LNCaP clone FGC (cell line): ENCODE data around the gene SOCS7.

ENCODE experiments used
- DNase-seq: peaks from one replicate; pipeline ENCODE4 v3.0.0-alpha.2; 2011; ENCODE audit warnings: low read depth
- H3K4me3 ChIP-seq: 2 replicates; pipeline ENCODE4 v1.5.1; 2011; ENCODE audit warnings: mild to moderate bottlenecking, low read depth, low read length, control low read depth
- TF ChIP-seq, protein P1 (sequence below): IDR thresholded peaks from 2 replicates; pipeline ENCODE4 v1.5.1; 2012; ENCODE audit warnings: mild to moderate bottlenecking; ENCODE audit not compliant: control insufficient read depth, insufficient read depth; ENCODE audit errors: extremely low read depth

SOCS7 gene

DNA sequence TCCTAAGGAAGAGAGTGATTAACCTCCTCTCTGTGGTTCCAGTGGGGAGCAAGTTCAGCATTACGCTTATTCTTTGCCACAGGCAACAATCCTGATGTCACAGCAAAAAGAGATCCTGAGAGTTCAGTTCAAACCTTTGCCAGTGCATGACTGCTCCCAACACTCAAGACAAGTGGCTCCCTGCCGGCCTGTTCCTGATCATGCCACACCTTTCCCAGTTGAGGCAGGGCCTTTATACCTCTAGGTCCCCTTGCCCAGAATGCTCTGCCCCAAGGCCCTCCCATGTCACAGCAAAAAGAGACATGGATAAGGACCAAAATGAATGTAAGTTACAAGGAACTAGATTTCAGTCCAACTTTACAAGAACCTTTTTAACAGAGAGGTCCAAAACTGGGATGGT lies 45.6 kb downstream of the SOCS7 start:
- no peak for DNase-seq
- TF ChIP-seq, protein P1, sequence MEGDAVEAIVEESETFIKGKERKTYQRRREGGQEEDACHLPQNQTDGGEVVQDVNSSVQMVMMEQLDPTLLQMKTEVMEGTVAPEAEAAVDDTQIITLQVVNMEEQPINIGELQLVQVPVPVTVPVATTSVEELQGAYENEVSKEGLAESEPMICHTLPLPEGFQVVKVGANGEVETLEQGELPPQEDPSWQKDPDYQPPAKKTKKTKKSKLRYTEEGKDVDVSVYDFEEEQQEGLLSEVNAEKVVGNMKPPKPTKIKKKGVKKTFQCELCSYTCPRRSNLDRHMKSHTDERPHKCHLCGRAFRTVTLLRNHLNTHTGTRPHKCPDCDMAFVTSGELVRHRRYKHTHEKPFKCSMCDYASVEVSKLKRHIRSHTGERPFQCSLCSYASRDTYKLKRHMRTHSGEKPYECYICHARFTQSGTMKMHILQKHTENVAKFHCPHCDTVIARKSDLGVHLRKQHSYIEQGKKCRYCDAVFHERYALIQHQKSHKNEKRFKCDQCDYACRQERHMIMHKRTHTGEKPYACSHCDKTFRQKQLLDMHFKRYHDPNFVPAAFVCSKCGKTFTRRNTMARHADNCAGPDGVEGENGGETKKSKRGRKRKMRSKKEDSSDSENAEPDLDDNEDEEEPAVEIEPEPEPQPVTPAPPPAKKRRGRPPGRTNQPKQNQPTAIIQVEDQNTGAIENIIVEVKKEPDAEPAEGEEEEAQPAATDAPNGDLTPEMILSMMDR = no peak
- H3K4me3 ChIP-seq = no peak overlapping the region

DNA sequence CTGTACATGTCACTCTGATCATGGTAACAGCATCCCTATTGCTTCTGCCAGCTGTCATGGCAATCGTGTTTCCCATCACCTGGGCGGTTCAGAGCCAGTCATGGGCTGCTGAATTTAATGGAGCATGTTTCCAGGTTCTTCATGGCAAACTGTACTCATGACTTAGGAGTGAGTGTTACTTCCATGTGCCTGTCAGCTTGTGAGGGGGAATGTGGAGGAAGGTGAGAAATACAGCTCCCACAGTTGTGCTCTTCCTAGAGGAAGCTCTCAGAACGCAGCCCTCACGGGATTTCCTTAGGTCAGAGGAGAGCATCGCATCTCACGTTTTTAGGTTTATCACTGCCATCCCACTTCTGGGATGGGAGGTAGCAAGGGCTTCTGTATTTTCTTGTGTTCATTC lies 48.6 kb downstream of the SOCS7 start:
- TF ChIP-seq, protein P1 = no peak
- DNase-seq = no peak
- H3K4me3 ChIP-seq = no peak overlapping the region

DNA sequence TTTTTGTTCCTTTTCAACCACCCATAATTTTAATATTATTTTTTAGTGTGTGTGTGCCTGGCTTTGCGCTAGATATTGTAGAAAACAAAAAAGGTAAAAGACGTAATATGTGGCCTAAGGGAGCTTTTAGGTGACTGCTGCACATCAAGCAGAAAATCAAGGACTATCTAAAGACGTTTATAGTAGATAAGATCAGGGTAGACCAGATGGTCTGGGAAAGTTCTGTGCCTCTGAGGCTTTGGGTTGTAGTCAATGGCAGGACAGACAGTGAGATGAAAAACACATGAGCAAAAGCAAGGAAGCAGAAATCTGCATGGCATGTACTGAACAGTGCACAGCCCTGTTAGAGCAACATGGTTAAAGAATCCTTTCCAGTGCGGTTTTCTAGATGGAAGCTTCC lies 49.8 kb downstream of the SOCS7 start:
- H3K4me3 ChIP-seq = no peak overlapping the region
- TF ChIP-seq, protein P1 = no peak
- no peak for DNase-seq

DNA sequence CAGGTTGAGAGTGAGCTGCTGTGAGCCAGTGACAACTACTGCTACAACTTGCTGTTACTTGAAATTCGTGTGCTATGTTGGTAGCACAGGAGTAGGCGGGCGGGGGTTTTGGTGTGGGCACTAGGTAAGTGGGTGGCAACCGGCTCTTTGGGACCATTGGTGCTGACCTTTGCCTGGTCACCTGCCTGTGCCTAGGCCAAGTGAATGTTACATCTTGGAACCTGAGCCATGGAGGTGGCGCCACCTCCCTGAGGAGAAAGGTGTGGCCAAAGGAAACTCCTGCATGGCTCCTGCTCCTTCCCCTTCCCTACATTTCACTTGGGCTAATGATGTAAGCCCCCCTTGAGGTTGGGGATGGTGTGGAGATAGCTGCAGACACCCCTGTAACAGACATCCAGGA lies 51.3 kb downstream of the SOCS7 start:
- TF ChIP-seq, protein P1 = peak; percentile 28; the same call in 1 of the 2 replicates
- DNase-seq = no peak
- H3K4me3 ChIP-seq = no peak overlapping the region

DNA sequence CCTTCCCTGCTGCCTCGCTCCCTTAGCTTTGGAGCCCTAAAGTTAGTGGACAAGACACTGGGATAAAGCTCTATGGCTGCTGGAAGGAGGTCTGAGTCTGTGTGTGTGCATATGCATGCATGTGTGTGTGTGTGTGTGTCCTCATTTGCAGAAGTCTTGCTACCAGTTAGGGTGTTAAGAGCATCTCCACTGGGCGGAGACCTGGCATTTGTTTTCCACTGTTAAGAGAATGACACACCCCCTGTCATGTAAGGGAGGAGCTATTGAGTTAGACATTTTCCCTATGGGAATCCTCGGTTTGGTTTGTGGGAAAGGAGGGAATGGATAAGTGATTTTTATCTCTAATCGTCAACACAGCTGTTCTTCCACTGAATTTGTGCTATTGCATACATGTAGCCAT lies 51.8 kb downstream of the SOCS7 start:
- TF ChIP-seq, protein P1 = no peak
- no peak overlapping the region for H3K4me3 ChIP-seq
- DNase-seq = peak; percentile 45

DNA sequence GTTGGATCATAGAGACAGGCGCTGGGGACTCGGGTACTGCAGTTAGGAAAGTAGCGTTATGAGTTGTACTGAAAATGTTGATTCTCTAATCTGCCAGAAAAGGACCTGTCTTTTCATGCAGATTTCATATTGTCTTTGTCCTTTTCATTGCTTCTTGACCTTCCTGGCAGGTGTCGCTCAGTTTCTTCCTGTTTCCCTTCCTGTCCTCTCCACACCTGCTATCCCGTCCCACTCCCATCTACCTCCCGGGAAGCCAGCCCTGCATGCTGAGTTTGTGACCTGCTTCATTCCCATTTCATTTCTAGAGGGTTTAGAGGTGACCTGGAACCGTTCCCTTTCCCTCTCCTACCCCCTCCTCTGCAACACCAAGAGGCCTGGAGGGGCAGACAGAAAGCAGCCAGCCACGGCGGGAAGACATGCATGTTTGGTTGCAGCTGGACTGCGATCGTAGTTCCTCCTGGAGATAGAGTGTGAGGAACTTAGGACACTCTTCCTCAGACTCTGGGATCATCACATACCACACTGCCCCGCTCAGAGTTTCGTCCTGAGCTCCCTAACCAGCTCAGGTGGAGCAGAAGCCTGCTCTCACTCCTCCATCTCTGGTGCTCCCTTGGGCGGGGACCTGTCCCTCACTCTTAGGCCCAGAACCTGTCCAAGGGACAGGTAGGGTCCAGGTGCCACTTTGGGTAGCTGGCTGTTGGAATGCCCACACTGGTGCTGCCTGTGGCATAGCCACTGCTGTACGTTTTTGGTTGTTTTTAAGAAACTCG lies 52.7 kb downstream of the SOCS7 start:
- H3K4me3 ChIP-seq = no peak overlapping the region
- DNase-seq = no peak
- TF ChIP-seq, protein P1 = no peak

DNA sequence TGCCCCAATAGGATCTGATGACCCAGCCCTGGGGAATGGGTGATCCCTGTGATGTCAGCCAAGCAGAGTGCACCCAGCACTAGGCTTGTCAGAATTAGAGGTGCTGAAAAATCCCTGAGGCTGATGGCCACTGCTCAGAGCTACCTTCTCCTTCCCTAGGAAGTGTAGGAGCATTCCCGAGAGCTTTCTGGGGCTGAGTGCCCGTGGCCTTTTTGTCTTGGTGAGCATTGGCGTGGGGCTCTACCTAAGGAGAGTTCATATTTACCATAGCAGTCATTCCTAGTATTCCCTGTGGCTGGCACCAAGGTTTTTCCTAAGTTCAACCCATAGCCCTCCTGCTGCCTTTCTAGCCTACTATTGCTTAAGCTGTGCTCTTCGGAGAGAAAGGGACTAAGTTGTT lies 54.0 kb downstream of the SOCS7 start:
- H3K4me3 ChIP-seq = no peak overlapping the region

More for the DNA sequence above, 54.0 kb downstream of the SOCS7 start:
- no peak for DNase-seq
- TF ChIP-seq, protein P1 = no peak
